SU-DHL-6 (cell line): Measurements from ENCODE around the gene MGRN1.

Source experiments
- H2AFZ ChIP-seq: fragments of 200-600 bp; sonication (generic); 2 replicates; pipeline ENCODE4 v1.6.1; 2014; ENCODE audit warnings: low read depth, mild to moderate bottlenecking, moderate library complexity, mixed read lengths, antibody characterized with exemption, low read length; ENCODE audit not compliant: severe bottlenecking
- H3F3A ChIP-seq: fragments of 200-600 bp; shearing (Covaris generic); 2 replicates; pipeline ENCODE4 v1.6.0; 2016; ENCODE audit warnings: antibody characterized with exemption, mild to moderate bottlenecking; ENCODE audit not compliant: insufficient read depth
- H3K27ac ChIP-seq: fragments of 200-600 bp; sonication (generic); 2 replicates; pipeline ENCODE4 v1.5.1; 2016; ENCODE audit warnings: low read depth, mild to moderate bottlenecking, low read length, moderate library complexity, mixed read lengths
- H3K27me3 ChIP-seq: fragments of 200-600 bp; sonication (generic), shearing (Covaris generic); 2 replicates; pipeline ENCODE4 v1.6.0; 2014; ENCODE audit warnings: mild to moderate bottlenecking, low read length
- H3K36me3 ChIP-seq: fragments of 200-600 bp; sonication (generic); 2 replicates; pipeline ENCODE4 v1.6.1; 2014; ENCODE audit warnings: mild to moderate bottlenecking, low read length, mixed read lengths
- H3K4me2 ChIP-seq: fragments of 300-600, 200-600 bp; shearing (Covaris generic), sonication (generic); 2 replicates; pipeline ENCODE4 v1.6.0; 2014; ENCODE audit warnings: low read length, low read depth, mild to moderate bottlenecking; ENCODE audit not compliant: poor library complexity, severe bottlenecking
- H3K4me3 ChIP-seq: fragments of 200-600 bp; sonication (generic); 2 replicates; pipeline ENCODE4 v1.5.1; 2014; ENCODE audit warnings: antibody characterized with exemption, low read length, mild to moderate bottlenecking, mixed read lengths; ENCODE audit not compliant: insufficient read depth, poor library complexity, severe bottlenecking
- H3K79me2 ChIP-seq: fragments of 200-600 bp; sonication (generic); 2 replicates; pipeline ENCODE4 v1.6.1; 2014; ENCODE audit warnings: mild to moderate bottlenecking, low read length, moderate library complexity; ENCODE audit not compliant: insufficient read depth
- H3K9ac ChIP-seq: fragments of 200-600 bp; sonication (generic); 2 replicates; pipeline ENCODE4 v1.7.0; 2014; ENCODE audit warnings: mild to moderate bottlenecking, low read length
- H3K9me2 ChIP-seq: fragments of 200-600 bp; sonication (generic); replicated peaks from 2 replicates; pipeline ENCODE4 v1.6.1; 2014; ENCODE audit warnings: low read length; ENCODE audit not compliant: insufficient read depth
- H3K9me3 ChIP-seq: fragments of 200-600 bp; sonication (generic); 2 replicates; pipeline ENCODE4 v1.6.1; 2014; ENCODE audit warnings: low read length, mixed read lengths; ENCODE audit not compliant: insufficient read depth
- H4K20me1 ChIP-seq: fragments of 200-600 bp; sonication (generic); 2 replicates; pipeline ENCODE4 v1.6.1; 2014; ENCODE audit warnings: low read depth, mild to moderate bottlenecking, antibody characterized with exemption, low read length, moderate library complexity, mixed read lengths
- CTCF ChIP-seq: fragments of 200-600 bp; sonication (generic); IDR thresholded peaks from one replicate; pipeline ENCODE4 v1.5.1; 2017; ENCODE audit warnings: antibody characterized with exemption, mild to moderate bottlenecking, low read length, moderate library complexity; ENCODE audit not compliant: insufficient read depth, poor library complexity, severe bottlenecking
- EZH2phosphoT487 ChIP-seq: fragments of 200-600 bp; sonication (generic), shearing (Covaris generic); conservative IDR thresholded peaks from 2 replicates; pipeline ENCODE4 v1.6.1; 2018; ENCODE audit warnings: mild to moderate bottlenecking, antibody characterized with exemption, low read length, moderate library complexity, mixed read lengths

MGRN1 gene

GRCh38 chr16:4652561-4652960, 27.9 kb downstream of the MGRN1 start:
- Histone ChIP-seq H4K20me1 (no peaks in the 10 kb centered on the region), H3K36me3 (no peaks in the 10 kb centered on the region), H3K9me3 (no peaks in the 10 kb centered on the region), H3K4me3 (no peak overlapping the region), H3K27me3 (no peaks in the 10 kb centered on the region), H3K9me2 (no peaks in the 10 kb centered on the region), H3K4me2 (no peak overlapping the region), H2AFZ (no peak overlapping the region), H3F3A (no peaks in the 10 kb centered on the region), H3K27ac (no peak overlapping the region), H3K9ac (no peak overlapping the region), H3K79me2 (peaks cover 4% of the 10 kb centered on the region; the same call in 1 of the 2 replicates)
- no peak for TF ChIP-seq CTCF
- TF ChIP-seq EZH2phosphoT487 = no peak

GRCh38 chr16:4654011-4654963, 29.7 kb downstream of the MGRN1 start:
- H3K4me3 ChIP-seq = no peak overlapping the region
- no peak overlapping the region for H3K9ac ChIP-seq
- H3K4me2 ChIP-seq = no peak overlapping the region
- H3K9me3 ChIP-seq = no peaks in the 10 kb centered on the region
- no peaks in the 10 kb centered on the region for H3K27me3 ChIP-seq
- no peak overlapping the region for H3K27ac ChIP-seq
- no peaks in the 10 kb centered on the region for H3K36me3 ChIP-seq
- H3K9me2 ChIP-seq = no peaks in the 10 kb centered on the region
- H3K79me2 ChIP-seq = peaks cover 4% of the 10 kb centered on the region; the same call in 1 of the 2 replicates
- no peak overlapping the region for H2AFZ ChIP-seq
- no peaks in the 10 kb centered on the region for H3F3A ChIP-seq
- no peaks in the 10 kb centered on the region for H4K20me1 ChIP-seq
- no peak for TF ChIP-seq CTCF
- no peak for TF ChIP-seq EZH2phosphoT487

GRCh38 chr16:4654964-4655590, 30.5 kb downstream of the MGRN1 start:
- H3K36me3 ChIP-seq = no peaks in the 10 kb centered on the region
- H3K9me2 ChIP-seq = no peaks in the 10 kb centered on the region
- no peaks in the 10 kb centered on the region for H3K9me3 ChIP-seq
- no peaks in the 10 kb centered on the region for H4K20me1 ChIP-seq
- H3K27me3 ChIP-seq = no peaks in the 10 kb centered on the region
- H3K79me2 ChIP-seq = no peaks in the 10 kb centered on the region
- no peak overlapping the region for H3K4me3 ChIP-seq
- H3F3A ChIP-seq = no peaks in the 10 kb centered on the region
- H3K9ac ChIP-seq = no peak overlapping the region
- no peak overlapping the region for H3K27ac ChIP-seq
- H2AFZ ChIP-seq = no peak overlapping the region
- H3K4me2 ChIP-seq = no peak overlapping the region
- TF ChIP-seq EZH2phosphoT487 (no peak), CTCF (no peak)
